ENCODE results near the gene ATL1.
"Not testable (repeated sequence)": the region's sequence is repeated elsewhere in the genome, so short reads cannot be mapped to it uniquely, and the experiment has no call there.

Gene ATL1

DNA sequence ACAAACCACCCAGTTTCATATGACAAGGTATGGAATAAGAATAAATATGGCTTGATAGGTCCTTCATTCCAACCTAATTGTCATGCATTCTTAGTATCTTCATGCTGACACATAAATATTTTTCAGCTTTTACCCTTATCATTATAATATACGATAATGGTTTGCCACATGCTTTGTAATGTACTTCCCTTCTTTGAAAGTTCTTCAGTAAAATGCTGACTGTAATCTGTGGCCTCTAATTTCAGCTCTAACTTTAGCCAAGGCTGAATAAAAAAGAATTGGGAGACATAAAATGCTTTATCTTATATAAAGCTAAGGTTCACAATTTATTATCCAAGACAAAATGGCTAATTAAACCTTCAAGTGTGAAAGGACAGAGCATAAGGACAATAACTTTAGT lies 24.9 kb upstream of the ATL1 start:
- DNase-seq (ENCODE audit: low read depth in 2 of 2), result no peak

- DNase-seq (ENCODE audit: low read depth in 2 of 2), result not testable (repeated sequence)
Measured at GRCh38 chr14:50538034-50538433, 21.9 kb upstream of the ATL1 start.

- no peak for DNase-seq (ENCODE audit: low read depth in 2 of 2)
Measured at GRCh38 chr14:50539051-50539450, 20.9 kb upstream of the ATL1 start.

GRCh38 chr14:50541159-50541567 lies 18.8 kb upstream of the ATL1 start:
- no peak for DNase-seq (ENCODE audit: low read depth in 2 of 2)

DNA sequence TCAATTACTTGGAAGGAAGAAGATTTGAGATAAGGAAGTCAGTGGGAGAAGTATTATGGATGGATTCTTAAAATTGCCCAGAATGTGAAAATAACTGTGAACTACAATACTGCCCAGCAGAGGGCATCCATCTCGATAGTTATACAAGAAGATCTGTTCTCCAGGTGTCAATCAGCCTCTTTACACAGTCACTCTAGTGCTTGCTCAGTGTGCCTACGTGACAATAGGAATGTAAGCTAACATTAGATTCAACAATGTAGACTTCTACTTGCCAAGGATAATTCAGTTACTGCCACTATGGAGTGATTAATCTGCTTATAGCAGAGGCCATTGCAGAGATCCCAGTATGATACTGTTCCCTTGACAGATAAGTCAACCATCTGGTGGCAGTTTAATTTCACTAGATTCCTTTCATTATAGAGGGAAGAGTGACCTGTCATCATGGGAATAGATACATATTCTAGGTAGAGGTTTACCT lies 17.0 kb upstream of the ATL1 start:
- DNase-seq (ENCODE audit: low read depth in 2 of 2), result peak in 1 of 2 donors; percentile 31

DNA sequence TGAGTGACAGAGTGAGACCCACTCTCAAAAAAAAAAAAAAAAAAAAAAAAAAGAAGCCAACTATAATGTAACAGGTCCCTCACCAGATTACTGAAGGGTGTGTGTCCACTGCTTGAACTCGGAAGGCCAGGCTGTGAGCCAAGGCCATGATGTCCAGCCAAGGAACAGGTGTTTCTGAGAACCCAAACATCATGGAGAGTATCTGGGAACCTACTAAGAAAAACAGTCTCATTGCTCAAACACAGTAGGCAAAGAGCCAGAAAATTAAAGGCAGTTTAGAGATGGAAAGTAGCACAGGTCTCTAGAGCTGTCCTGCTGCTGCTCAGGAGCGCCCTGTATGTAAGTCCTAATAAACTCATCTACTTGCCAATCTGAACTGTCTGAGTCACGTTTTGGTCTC lies 15.0 kb upstream of the ATL1 start:
- no peak for DNase-seq (ENCODE audit: low read depth in 2 of 2)

- no peak for DNase-seq (ENCODE audit: low read depth in 2 of 2)
Measured at GRCh38 chr14:50545618-50546017, 14.3 kb upstream of the ATL1 start.

- no peak for DNase-seq (ENCODE audit: low read depth in 2 of 2)
Measured at GRCh38 chr14:50550294-50550693, 9.7 kb upstream of the ATL1 start.

GRCh38 chr14:50551877-50552276 lies 8.1 kb upstream of the ATL1 start:
- no peak for DNase-seq (ENCODE audit: low read depth in 2 of 2)

- not testable (repeated sequence) for DNase-seq (ENCODE audit: low read depth in 2 of 2)
Measured at GRCh38 chr14:50552796-50553195, 7.1 kb upstream of the ATL1 start.

GRCh38 chr14:50560931-50561285 lies 963 bp downstream of the ATL1 start:
- DNase-seq (ENCODE audit: low read depth in 2 of 2), result peak; percentile 46 to 63

GRCh38 chr14:50562841-50563240 lies 2.9 kb downstream of the ATL1 start:
- DNase-seq (ENCODE audit: low read depth in 2 of 2), result no peak

DNA sequence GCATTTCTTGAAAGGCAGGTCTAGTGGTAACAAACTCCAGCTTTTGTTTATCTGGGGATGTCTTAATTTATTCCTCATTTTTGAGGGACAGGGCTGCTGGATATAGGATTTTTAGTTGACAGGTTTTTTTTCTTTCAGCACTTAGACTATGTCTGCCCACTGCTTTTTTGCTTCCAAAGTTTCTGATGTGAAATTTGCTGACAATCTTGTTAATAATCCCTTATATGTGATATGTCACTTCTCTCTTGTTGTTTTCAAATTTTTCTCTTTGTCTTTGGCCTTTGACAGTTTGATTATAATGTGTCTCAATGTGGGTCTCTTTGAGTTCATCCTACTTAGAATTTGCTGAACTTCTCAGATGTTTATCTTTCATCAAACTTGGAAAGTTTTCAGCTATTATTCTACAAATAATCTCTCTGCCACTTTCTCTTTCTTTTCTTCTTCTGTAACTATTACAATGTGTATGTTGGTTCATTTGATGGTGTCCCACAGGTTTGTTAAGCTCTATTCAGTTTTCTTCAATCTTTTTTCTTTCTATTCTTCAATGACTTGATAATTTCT lies 9.8 kb downstream of the ATL1 start:
- no peak for DNase-seq (ENCODE audit: low read depth in 2 of 2)

GRCh38 chr14:50573862-50574261 lies 13.9 kb downstream of the ATL1 start:
- DNase-seq (ENCODE audit: low read depth in 2 of 2), result no peak

GRCh38 chr14:50575769-50576168 lies 15.8 kb downstream of the ATL1 start:
- DNase-seq (ENCODE audit: low read depth in 2 of 2), result no peak

DNA sequence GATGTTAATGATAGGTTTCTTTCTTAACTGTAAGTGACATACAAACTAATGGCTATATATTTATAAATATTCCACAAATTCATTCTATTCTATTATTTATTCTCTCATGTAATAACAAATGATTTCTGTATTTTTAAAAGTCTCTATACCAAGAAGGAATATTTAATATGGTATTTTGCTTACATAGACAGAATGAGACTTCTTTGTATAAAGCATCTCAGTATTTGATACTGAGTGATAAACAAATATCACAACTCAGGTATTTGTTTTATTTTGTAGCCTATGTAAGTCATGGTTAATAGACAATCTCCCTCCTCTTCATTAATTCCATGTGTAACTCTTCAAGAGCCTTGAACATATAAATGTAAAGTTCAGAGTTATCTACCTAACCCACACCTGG lies 18.0 kb downstream of the ATL1 start:
- DNase-seq (ENCODE audit: low read depth in 2 of 2), result no peak

DNA sequence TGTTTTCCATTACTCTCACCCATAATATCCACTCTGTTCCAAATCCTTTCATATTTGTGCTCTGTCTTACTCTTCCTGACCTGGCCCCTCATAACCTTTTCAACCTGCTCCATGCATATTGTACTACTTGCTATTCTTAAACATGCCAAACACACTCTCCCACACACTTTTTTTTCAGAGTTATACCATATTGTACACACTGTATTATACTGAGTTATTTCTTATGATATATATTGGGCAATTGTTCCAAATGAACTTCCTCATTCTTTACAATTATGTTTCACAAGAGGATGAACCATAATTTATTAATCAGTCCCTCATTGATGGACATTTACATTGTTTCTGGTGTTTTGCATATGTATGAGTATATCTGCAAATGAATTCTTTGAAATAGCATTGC lies 18.5 kb downstream of the ATL1 start:
- no peak for DNase-seq (ENCODE audit: low read depth in 2 of 2)

DNA sequence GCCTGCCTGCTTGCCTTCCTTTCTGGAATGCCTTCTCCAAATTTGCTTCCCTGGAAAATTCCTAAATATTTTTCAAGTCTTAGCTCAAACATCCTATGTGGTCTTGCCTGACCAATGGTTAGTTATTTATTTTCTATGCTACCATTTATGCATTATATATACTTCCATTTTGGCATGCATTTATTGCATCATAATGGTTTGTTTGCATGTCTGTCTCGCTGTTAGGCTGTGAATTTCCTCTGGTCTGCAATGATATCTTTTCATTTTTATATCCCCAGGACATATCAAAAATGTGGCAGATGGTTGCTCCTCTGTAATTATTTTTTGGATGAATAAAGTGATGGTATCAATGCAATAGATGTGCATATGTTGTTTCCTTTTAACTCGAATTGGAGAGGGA lies 30.5 kb downstream of the ATL1 start:
- DNase-seq (ENCODE audit: low read depth in 2 of 2), result no peak

GRCh38 chr14:50594577-50595316 lies 34.8 kb downstream of the ATL1 start:
- DNase-seq (ENCODE audit: low read depth in 2 of 2), result no peak

DNA sequence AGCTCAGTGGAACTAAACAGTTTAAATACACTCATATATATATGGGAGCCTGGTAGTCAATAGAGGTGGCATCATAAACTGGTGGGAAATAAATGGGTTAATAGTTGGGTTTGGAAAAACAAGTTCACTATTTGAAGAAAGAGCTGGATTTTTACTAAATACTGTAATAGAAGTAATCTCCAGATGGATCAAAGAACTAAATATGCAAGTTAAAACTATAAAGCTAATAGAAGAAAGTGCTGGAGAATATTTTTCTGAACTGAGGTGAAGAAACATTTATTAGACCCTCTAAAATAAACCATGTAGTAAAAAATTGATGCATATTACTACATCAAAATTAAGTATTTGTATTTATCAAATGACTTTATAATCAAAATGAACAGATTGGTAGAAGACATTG lies 38.8 kb downstream of the ATL1 start:
- DNase-seq (ENCODE audit: low read depth in 2 of 2), result no peak

- no peak for DNase-seq (ENCODE audit: low read depth in 2 of 2)
Measured at GRCh38 chr14:50599700-50600444, 39.9 kb downstream of the ATL1 start.

DNA sequence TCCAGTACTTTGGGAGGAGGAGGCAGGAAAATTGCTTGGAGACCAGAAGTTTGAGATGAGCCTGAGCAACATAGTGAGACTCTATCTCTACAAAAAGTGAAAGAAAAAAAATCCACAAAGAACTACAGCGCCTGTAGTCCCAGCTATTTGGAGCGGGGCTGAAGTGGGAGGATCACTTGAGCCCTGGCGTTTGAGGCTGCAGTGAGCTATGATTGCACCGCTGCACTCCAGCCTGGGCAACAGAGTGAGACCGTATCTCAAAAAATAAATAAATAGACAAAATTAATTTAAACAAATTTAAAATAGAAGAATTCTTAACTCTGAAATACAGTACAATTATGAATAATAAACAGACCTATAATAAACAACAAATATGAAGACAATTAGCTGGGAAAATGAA lies 40.9 kb downstream of the ATL1 start:
- no peak for DNase-seq (ENCODE audit: low read depth in 2 of 2)

GRCh38 chr14:50601394-50601793 lies 41.4 kb downstream of the ATL1 start:
- DNase-seq (ENCODE audit: low read depth in 2 of 2), result no peak
